ENCODE data around the gene IPCEF1. TPM values are rescaled to one million over a fixed set of nuclear protein-coding genes. Genes with fewer than 3 reads are reported as not detected.

Gene IPCEF1
- total RNA-seq, 1 experiment from 2014 or later = 0.48 TPM

DNA sequence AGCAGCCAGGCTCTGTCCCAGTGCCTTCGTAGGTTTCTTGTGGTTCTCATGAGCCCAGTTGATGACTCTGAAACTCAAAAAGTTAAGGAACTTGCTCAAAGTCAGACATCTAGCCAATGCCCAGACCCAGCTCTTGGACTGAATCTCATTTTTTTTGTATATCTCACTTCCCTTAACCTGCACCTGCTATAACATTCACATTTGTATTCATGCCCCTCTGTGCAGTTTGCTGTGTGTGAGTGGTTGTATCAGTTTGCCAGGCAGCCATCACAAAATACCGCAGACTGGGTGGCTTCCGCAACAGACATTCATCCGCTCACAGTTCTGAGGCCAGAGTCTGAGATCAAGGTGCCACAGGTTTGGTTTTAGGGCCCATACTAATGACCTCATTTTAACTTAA lies 49.9 kb downstream of the IPCEF1 start:
- H3K56ac ChIP-seq (ENCODE audit: insufficient read length, low read depth, low read length) = no peak overlapping the region
- H2BK15ac ChIP-seq (ENCODE audit: low read depth, low read length) = no peak overlapping the region
- no peak overlapping the region for H2BK120ac ChIP-seq (ENCODE audit: low read depth, low read length, poor library complexity, severe bottlenecking)
- TF ChIP-seq, protein P1, sequence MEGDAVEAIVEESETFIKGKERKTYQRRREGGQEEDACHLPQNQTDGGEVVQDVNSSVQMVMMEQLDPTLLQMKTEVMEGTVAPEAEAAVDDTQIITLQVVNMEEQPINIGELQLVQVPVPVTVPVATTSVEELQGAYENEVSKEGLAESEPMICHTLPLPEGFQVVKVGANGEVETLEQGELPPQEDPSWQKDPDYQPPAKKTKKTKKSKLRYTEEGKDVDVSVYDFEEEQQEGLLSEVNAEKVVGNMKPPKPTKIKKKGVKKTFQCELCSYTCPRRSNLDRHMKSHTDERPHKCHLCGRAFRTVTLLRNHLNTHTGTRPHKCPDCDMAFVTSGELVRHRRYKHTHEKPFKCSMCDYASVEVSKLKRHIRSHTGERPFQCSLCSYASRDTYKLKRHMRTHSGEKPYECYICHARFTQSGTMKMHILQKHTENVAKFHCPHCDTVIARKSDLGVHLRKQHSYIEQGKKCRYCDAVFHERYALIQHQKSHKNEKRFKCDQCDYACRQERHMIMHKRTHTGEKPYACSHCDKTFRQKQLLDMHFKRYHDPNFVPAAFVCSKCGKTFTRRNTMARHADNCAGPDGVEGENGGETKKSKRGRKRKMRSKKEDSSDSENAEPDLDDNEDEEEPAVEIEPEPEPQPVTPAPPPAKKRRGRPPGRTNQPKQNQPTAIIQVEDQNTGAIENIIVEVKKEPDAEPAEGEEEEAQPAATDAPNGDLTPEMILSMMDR (conservative IDR thresholded peaks at IDR 0.05) = no peak
- H2BK5ac ChIP-seq (ENCODE audit: insufficient read length, low read length) = no peak overlapping the region
- H3K27me3 ChIP-seq (ENCODE audit: insufficient read depth, low read length) = no peaks in the 10 kb centered on the region
- Mint-ChIP-seq H3K36me3 (ENCODE audit: insufficient read depth in 1 of 3, low read depth in 3 of 3) (peaks cover 0 to 7% (median 4%) of the 10 kb centered on the region in 3 experiments; a peak in 3 of 7 replicates), H3K4me3 (no peak overlapping the region), H3K9me3 (peaks cover 7 to 9% of the 10 kb centered on the region in 2 experiments), H3K4me1 (peaks cover 4 to 5% of the 10 kb centered on the region in 2 experiments), H3K27ac (no peak overlapping the region), H3K27me3 (ENCODE audit: low read depth) (no peaks in the 10 kb centered on the region; the same call in 1 of the 2 replicates)
- no peaks in the 10 kb centered on the region for H3K9me3 ChIP-seq (ENCODE audit: control insufficient read depth, low read depth, low read length)
- H2BK20ac ChIP-seq (ENCODE audit: low read depth, low read length, poor library complexity, severe bottlenecking) = no peak overlapping the region
- no peak overlapping the region for H3K14ac ChIP-seq (ENCODE audit: insufficient read depth, low read length)
- H3K23ac ChIP-seq (ENCODE audit: insufficient read length, low read depth, low read length) = no peak overlapping the region
- no peak overlapping the region for H2AK5ac ChIP-seq (ENCODE audit: insufficient read length, low read length)
- no peak overlapping the region for H4K8ac ChIP-seq (replicated peaks; ENCODE audit: insufficient read length, low read depth, low read length)
- H3K4me2 ChIP-seq (ENCODE audit: insufficient read depth, insufficient read length, low read length) = no peak overlapping the region
- H3T11ph ChIP-seq (ENCODE audit: low read length) = no peak overlapping the region
- no peaks in the 10 kb centered on the region for H4K20me1 ChIP-seq (ENCODE audit: control insufficient read depth, insufficient read depth, insufficient read length)
- H2AFZ ChIP-seq (ENCODE audit: low read length) = no peak overlapping the region
- H3K4me1 ChIP-seq (ENCODE audit: insufficient read depth, low read length) = no peaks in the 10 kb centered on the region
- no peaks in the 10 kb centered on the region for H3K79me1 ChIP-seq (ENCODE audit: insufficient read depth, low read depth, low read length, poor library complexity, severe bottlenecking)
- H2BK12ac ChIP-seq (ENCODE audit: insufficient read length, low read depth, low read length) = no peak overlapping the region
- no peak overlapping the region for H4K91ac ChIP-seq (ENCODE audit: insufficient read length, low read depth, low read length)
- no peak for DNase-seq
- H3K18ac ChIP-seq (ENCODE audit: insufficient read length, low read depth, low read length) = no peak overlapping the region
- H3K27ac ChIP-seq (ENCODE audit: insufficient read length, low read depth, low read length) = no peak overlapping the region
- no peaks in the 10 kb centered on the region for H3K23me2 ChIP-seq (ENCODE audit: insufficient read length, low read depth, low read length, poor library complexity, severe bottlenecking)
- H4K5ac ChIP-seq (ENCODE audit: insufficient read length, low read depth, low read length) = no peak overlapping the region
- H3K79me2 ChIP-seq (ENCODE audit: insufficient read depth, low read length) = no peaks in the 10 kb centered on the region
- WGBS (ENCODE audit: extremely low coverage, insufficient read length, low lambda C conversion rate) = no CpG with 5 or more reads among the region's 4 CpGs
- H3K4ac ChIP-seq (ENCODE audit: low read depth, low read length) = no peak overlapping the region
- no peak overlapping the region for H3K9ac ChIP-seq (ENCODE audit: extremely low read depth, insufficient read length, low read length)

Measured in H9 (cell line).